ENCODE results near the gene PTPRK.

Gene PTPRK

GRCh38 chr6:128515550-128516513 lies 4.6 kb downstream of the PTPRK start:
- no peak for DNase-seq

GRCh38 chr6:128513878-128514277 lies 6.5 kb downstream of the PTPRK start:
- no peak for DNase-seq

GRCh38 chr6:128512296-128512695 lies 8.1 kb downstream of the PTPRK start:
- DNase-seq = no peak

- DNase-seq = no peak
These were observed 8.9 kb downstream of the PTPRK start for GRCh38 chr6:128511506-128511905.

- no peak for DNase-seq
These were observed 10.7 kb downstream of the PTPRK start for GRCh38 chr6:128509709-128510108.

- no peak for DNase-seq
These were observed 11.7 kb downstream of the PTPRK start for GRCh38 chr6:128508588-128509296.

- DNase-seq = no peak
These were observed 12.8 kb downstream of the PTPRK start for GRCh38 chr6:128507337-128508310.

- DNase-seq = no peak
These were observed 14.8 kb downstream of the PTPRK start for GRCh38 chr6:128505603-128506002.

- DNase-seq = no peak
These were observed 16.3 kb downstream of the PTPRK start for GRCh38 chr6:128504003-128504654.

GRCh38 chr6:128500749-128501600 lies 19.4 kb downstream of the PTPRK start:
- no peak for DNase-seq

GRCh38 chr6:128500014-128500413 lies 20.4 kb downstream of the PTPRK start:
- no peak for DNase-seq

- no peak for DNase-seq
These were observed 21.2 kb downstream of the PTPRK start for GRCh38 chr6:128499079-128499731.

GRCh38 chr6:128498234-128498633 lies 22.2 kb downstream of the PTPRK start:
- no peak for DNase-seq

GRCh38 chr6:128495536-128496333 lies 24.7 kb downstream of the PTPRK start:
- no peak for DNase-seq

- DNase-seq = no peak
These were observed 26.0 kb downstream of the PTPRK start for GRCh38 chr6:128494440-128494839.

- no peak for DNase-seq
These were observed 26.5 kb downstream of the PTPRK start for GRCh38 chr6:128493877-128494276.

GRCh38 chr6:128492386-128492785 lies 28.0 kb downstream of the PTPRK start:
- DNase-seq = no peak

GRCh38 chr6:128491610-128492206 lies 28.7 kb downstream of the PTPRK start:
- no peak for DNase-seq

GRCh38 chr6:128491100-128491581 lies 29.3 kb downstream of the PTPRK start:
- no peak for DNase-seq

Measured in stimulated activated CD4-positive, alpha-beta T cell treated with anti-CD3 and anti-CD28 coated beads, Interleukin-12 subunit alpha, Interleukin-12 subunit beta, amount 100 ng/mL, for 4 hours (primary cell).